Gastroesophageal sphincter (tissue), 4 donors: ENCODE measurements around the gene STX4. TPM values are rescaled to one million over a fixed set of nuclear protein-coding genes. Genes with fewer than 3 reads are reported as not detected.
A peak's percentile ranks its signal among the peaks of the same experiment; 100 is the strongest.

Experiments used
- ATAC-seq: fragments of 150-250 bp; one replicate; pipeline ENCODE4 v1.9.1; 2016; ENCODE audit warnings: mild to moderate bottlenecking, moderate library complexity
- H3K27ac ChIP-seq, 4 donors: fragments of 200-600 bp; sonication (generic) in 3 of 4; 1 replicate in 3 of 4; 2 replicates in 1 of 4; pipeline ENCODE4 v1.5.1; 2016 to 2019
- H3K27me3 ChIP-seq: fragments of 200-600 bp; sonication (generic); one replicate; pipeline ENCODE4 v1.5.1; 2019
- H3K36me3 ChIP-seq, 2 donors: fragments of 200-600 bp; sonication (generic); one replicate each; pipeline ENCODE4 v1.5.1; 2019; ENCODE audit warnings: control low read depth in 1 of 2
- H3K4me1 ChIP-seq, 3 donors: fragments of 200-600 bp; sonication (generic); 1 replicate in 2 of 3; 2 replicates in 1 of 3; pipeline ENCODE4 v1.5.1; 2016 to 2019; ENCODE audit warnings: control low read depth in 2 of 3
- H3K4me3 ChIP-seq, 2 donors: fragments of 200-600 bp; sonication (generic); one replicate each; pipeline ENCODE4 v1.5.1; 2019; ENCODE audit warnings: mild to moderate bottlenecking in 1 of 2, moderate library complexity in 1 of 2
- H3K9me3 ChIP-seq, 3 donors: fragments of 200-600 bp; sonication (generic); one replicate each; pipeline ENCODE4 v1.5.1; 2017 to 2019; ENCODE audit warnings: control low read depth in 2 of 3
- EP300 ChIP-seq: sonication (generic); formaldehyde crosslinking; IDR thresholded peaks from one replicate; pipeline ENCODE4 v1.6.1; 2017; ENCODE audit warnings: antibody characterized with exemption, mild to moderate bottlenecking
- POLR2A ChIP-seq, 2 donors: fragments of 450-650 bp; IDR thresholded peaks; one replicate each; pipeline ENCODE4 v1.6.1; 2017; ENCODE audit warnings: antibody characterized with exemption in 2 of 2, mild to moderate bottlenecking in 2 of 2, moderate library complexity in 1 of 2
- POLR2AphosphoS5 ChIP-seq: sonication (generic); formaldehyde crosslinking; IDR thresholded peaks from one replicate; pipeline ENCODE4 v1.6.1; 2017; ENCODE audit warnings: antibody characterized with exemption
- WGBS, 2 donors: methylation state at CpG; one replicate each; pipeline ENCODE4 v1.1.5; 2018; ENCODE audit warnings: low coverage in 1 of 2; 5-methylcytosine and 5-hydroxymethylcytosine counted together
- total RNA-seq, 4 donors: library from RNA; depleted of rRNA; stranded (reverse); fragments of >200 nt; gene quantifications; one replicate each; pipeline ENCODE4 v1.1.0, GENCODE V29; 2016
- TF ChIP-seq, protein P1 (sequence below), 4 experiments: fragments of 200-600 bp in 2 of 4; fragments of 450-650 bp in 2 of 4; sonication (generic) in 1 of 4; IDR thresholded peaks; one replicate each; pipeline ENCODE4 v1.5.1; 2017 to 2019; ENCODE audit warnings: antibody characterized with exemption in 4 of 4, mild to moderate bottlenecking in 2 of 4, moderate library complexity in 2 of 4

The STX4 gene
- total RNA-seq, 4 donors from 2014 or later = 32.2 to 40.6 (median 37.2) TPM

- no peaks in the 10 kb centered on the region for H3K27me3 ChIP-seq
- WGBS, 2 donors = 34 to 54% methylated on average over 3 to 4 of the region's 6 CpGs
- H3K9me3 ChIP-seq = no peaks in the 10 kb centered on the region
- no peak overlapping the region for H3K4me3 ChIP-seq
- no peaks in the 10 kb centered on the region for H3K36me3 ChIP-seq
- no peak for TF ChIP-seq POLR2A (IDR thresholded peaks at IDR 0.05)
- TF ChIP-seq POLR2AphosphoS5 = no peak
- no peak for TF ChIP-seq EP300
- peak overlapping the region in 2 of 4 donors; percentile 86 to 89 for H3K27ac ChIP-seq
- no peak for ATAC-seq
- H3K4me1 ChIP-seq = peaks cover 0 to 20% (median 12%) of the 10 kb centered on the region in 3 donors
Measured at GRCh38 chr16:30998852-30999761, 34.3 kb upstream of the STX4 start.

GRCh38 chr16:31000671-31001382 lies 32.5 kb upstream of the STX4 start:
- Histone ChIP-seq H3K36me3 (no peaks in the 10 kb centered on the region), H3K4me3 (no peak overlapping the region), H3K4me1 (peaks cover 0 to 20% (median 12%) of the 10 kb centered on the region in 3 donors), H3K27me3 (peaks cover 4% of the 10 kb centered on the region), H3K9me3 (no peaks in the 10 kb centered on the region), H3K27ac (no peak overlapping the region)
- WGBS, 2 donors = 81 to 83% methylated on average over 4 to 7 of the region's 19 CpGs
- TF ChIP-seq, protein P1, sequence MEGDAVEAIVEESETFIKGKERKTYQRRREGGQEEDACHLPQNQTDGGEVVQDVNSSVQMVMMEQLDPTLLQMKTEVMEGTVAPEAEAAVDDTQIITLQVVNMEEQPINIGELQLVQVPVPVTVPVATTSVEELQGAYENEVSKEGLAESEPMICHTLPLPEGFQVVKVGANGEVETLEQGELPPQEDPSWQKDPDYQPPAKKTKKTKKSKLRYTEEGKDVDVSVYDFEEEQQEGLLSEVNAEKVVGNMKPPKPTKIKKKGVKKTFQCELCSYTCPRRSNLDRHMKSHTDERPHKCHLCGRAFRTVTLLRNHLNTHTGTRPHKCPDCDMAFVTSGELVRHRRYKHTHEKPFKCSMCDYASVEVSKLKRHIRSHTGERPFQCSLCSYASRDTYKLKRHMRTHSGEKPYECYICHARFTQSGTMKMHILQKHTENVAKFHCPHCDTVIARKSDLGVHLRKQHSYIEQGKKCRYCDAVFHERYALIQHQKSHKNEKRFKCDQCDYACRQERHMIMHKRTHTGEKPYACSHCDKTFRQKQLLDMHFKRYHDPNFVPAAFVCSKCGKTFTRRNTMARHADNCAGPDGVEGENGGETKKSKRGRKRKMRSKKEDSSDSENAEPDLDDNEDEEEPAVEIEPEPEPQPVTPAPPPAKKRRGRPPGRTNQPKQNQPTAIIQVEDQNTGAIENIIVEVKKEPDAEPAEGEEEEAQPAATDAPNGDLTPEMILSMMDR (IDR thresholded peaks at IDR 0.05) = no peak
- no peak for TF ChIP-seq POLR2AphosphoS5
- TF ChIP-seq EP300 = no peak
- TF ChIP-seq POLR2A (IDR thresholded peaks at IDR 0.05) = no peak
- ATAC-seq = no peak

- Histone ChIP-seq H3K27me3 (peaks cover 9% of the 10 kb centered on the region), H3K4me1 (peaks cover 0 to 12% (median 9%) of the 10 kb centered on the region in 3 donors), H3K27ac (no peak overlapping the region), H3K9me3 (no peaks in the 10 kb centered on the region), H3K4me3 (no peak overlapping the region), H3K36me3 (no peaks in the 10 kb centered on the region)
- ATAC-seq = no peak
- TF ChIP-seq POLR2A (IDR thresholded peaks at IDR 0.05) = no peak
- TF ChIP-seq, protein P1 (IDR thresholded peaks at IDR 0.05) = no peak
- no peak for TF ChIP-seq POLR2AphosphoS5
- TF ChIP-seq EP300 = no peak
- 33 to 57% methylated on average over 8 to 10 of the region's 16 CpGs for WGBS, 2 donors
Measured at GRCh38 chr16:31001507-31002249, 31.7 kb upstream of the STX4 start.

DNA sequence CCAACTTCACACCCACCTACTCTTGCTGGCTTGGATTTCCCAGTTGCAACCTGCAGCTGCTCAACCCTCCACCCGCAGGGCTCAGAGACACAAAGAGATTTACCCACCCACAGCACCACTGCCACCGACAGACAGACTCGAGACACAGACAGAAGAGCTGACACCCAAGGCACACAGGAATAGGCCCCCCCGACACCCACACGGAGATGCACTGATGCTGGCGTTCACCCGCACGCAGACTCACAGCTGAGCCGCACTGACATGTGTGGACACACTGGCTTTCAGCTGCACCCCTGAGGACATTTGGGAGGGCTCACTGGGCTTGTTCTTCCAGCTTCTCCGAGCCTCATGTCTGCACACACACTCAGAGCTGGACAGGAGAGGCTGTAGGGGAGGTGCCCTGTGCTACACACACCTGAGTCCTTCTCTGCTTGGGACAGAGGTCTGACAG lies 31.1 kb upstream of the STX4 start:
- Histone ChIP-seq H3K4me1 (peaks cover 0 to 8% (median 6%) of the 10 kb centered on the region in 3 donors), H3K4me3 (no peak overlapping the region), H3K9me3 (no peaks in the 10 kb centered on the region), H3K27me3 (peaks cover 12% of the 10 kb centered on the region), H3K36me3 (no peaks in the 10 kb centered on the region), H3K27ac (no peak overlapping the region)
- no peak for ATAC-seq
- WGBS, 2 donors = no CpG with 5 or more reads among the region's 10 CpGs
- TF ChIP-seq POLR2A (IDR thresholded peaks at IDR 0.05) = no peak
- no peak for TF ChIP-seq POLR2AphosphoS5
- TF ChIP-seq, protein P1 (IDR thresholded peaks at IDR 0.05) = no peak
- TF ChIP-seq EP300 = no peak

DNA sequence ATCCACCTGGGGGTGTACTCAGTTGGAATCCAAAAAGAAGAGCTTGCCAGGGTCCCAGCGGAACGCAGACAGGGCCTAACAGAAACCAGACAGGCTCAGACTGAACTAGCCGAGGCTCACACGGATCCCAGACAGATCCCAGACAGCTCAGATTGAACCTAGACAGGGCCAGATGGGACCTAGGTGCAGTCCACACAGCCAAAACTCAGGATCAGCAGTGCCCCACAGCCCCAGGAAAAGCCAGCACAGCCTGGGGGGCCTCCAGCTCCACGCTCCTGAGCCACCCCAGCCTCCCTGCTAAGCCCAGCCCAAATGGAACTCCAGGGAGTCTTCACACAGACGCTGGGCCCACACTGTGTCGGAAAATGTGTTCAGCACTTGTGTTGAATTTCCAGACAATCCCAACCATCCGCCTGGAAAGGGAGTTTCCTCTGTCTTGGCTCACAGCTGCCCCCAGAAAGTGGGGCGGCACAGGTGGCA lies 30.5 kb upstream of the STX4 start:
- 76% methylated on average over 2 of the region's 9 CpGs; no CpG with 5 or more reads in 1 of the 2 donors for WGBS, 2 donors
- TF ChIP-seq POLR2AphosphoS5 (no peak), POLR2A (IDR thresholded peaks at IDR 0.05) (no peak), EP300 (no peak)
- TF ChIP-seq, protein P1 (IDR thresholded peaks at IDR 0.05) = no peak
- H3K27me3 ChIP-seq = peaks cover 18% of the 10 kb centered on the region
- peaks cover 0 to 2% (median under 1%) of the 10 kb centered on the region in 3 donors for H3K4me1 ChIP-seq
- H3K36me3 ChIP-seq = no peaks in the 10 kb centered on the region
- H3K27ac ChIP-seq = no peak overlapping the region
- no peak for ATAC-seq
- no peaks in the 10 kb centered on the region for H3K9me3 ChIP-seq
- H3K4me3 ChIP-seq = no peak overlapping the region
